Fibroblast of skin of right quadriceps (primary cell): Measurements from ENCODE around the gene ADPRS.

Experiments used
- DNase-seq: peaks from one replicate; pipeline ENCODE4 v3.0.0-alpha.2; 2013

Gene ADPRS, protein sequence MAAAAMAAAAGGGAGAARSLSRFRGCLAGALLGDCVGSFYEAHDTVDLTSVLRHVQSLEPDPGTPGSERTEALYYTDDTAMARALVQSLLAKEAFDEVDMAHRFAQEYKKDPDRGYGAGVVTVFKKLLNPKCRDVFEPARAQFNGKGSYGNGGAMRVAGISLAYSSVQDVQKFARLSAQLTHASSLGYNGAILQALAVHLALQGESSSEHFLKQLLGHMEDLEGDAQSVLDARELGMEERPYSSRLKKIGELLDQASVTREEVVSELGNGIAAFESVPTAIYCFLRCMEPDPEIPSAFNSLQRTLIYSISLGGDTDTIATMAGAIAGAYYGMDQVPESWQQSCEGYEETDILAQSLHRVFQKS

DNA sequence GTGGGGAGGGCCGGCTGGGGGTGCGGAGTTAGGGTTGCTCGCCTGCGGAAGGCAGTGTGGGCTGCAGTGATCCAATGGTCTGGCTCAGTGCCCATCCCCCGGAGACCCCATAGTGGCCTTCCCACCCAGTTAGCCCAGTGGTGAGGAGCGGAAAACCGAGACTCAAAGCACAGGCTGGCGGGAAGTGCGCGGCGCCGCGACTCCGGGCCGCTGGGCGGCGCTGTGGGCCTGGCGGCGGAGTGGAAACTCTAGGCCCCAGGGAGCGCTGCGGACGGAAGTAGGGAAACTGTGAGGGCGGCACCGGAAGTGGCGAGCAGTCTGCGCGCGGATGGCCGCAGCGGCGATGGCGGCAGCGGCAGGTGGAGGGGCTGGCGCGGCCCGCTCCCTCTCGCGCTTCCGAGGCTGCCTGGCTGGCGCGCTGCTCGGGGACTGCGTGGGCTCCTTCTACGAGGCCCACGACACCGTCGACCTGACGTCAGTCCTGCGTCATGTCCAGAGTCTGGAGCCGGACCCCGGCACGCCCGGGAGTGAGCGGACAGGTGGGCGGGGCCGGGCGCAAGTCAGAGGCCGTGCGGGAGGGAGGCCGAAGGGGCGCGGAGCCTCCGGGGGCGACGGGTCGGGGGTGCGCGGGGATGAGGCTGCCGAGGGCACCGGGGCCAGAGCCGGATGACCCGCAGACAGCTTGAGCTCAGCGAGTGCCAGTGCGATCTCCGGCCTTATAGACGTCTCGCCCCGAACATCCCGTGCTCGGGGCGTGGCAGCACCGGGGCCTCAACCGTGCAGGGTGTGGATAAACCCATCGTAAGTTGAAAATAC, at the start of gene ADPRS:
ADPRS (plus strand) TSS at position 316 of the 816 bp plus-strand sequence; CDS start at position 329, 13 bp downstream.
- peak; percentile 87 for DNase-seq

DNA sequence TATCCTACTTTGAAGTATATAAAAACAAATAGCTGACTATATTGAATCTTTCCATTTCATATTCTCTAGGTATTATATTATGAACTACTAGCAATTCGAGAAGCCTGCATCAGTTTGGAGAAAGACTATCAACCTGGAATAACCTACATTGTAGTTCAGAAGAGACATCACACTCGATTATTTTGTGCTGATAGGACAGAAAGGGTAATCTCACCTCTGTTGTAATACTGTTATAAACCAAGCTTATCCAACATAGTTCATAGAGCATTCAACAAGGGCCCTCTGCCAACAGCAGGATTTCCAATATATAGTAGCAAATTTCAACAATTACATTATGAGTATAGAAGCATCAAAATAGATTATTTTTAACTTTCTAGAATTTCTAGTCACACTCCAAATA, 48.5 kb upstream of the ADPRS start:
- no peak for DNase-seq

DNA sequence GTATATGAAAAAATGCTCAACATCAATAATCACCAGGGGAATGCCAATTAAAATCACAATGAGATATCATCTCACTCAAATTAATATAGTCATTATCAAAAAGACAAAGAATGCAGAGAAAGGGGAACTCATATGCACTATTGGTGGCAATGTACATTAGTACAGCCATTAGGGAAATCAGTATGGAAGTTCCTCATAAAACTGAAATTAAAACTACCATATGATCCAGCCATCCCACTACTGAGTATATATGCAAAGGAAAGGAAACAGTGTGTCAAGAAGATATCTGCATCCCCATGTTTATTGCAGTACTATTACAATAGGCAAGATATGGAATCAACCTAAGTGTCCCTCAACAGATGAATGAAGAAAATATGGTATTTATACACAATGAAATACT, 36.9 kb upstream of the ADPRS start:
- DNase-seq, result no peak

DNA sequence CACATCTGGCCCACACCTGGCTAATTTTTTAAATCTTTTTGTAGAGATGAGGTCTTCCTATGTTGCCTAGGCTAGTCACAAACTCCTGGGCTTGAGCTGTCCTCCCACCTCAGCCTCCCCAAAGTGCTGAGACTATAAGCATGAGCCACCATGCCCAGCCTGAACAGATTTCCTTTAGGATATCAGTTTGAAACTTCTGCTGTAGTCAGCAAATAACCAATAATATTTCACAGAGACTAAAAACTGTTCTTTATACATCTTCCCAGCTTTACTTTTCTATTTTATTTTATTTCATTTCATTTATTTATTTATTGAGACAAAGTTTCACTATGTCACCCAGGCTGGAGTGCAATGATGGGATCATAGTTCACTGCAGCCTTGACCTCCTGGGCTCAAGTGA, 34.7 kb upstream of the ADPRS start:
- no peak for DNase-seq

DNA sequence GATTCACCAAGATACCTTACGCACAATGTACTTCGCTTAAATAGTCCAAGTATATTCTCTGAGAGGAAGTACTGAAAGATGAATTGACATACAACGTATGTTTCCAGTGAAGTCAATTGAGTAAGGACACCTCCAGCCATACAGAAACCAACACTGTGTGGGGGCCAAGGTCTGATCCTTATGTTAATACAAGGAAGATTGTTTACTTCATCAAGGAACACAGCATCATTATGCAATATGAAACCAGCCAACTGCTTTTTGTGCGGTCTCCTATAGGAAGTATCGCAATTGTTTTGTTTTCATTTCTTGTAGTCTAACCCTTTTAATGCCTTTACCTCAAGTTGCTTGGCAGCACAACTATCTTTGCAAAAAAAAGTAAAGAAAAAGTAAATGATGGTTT, 33.0 kb upstream of the ADPRS start:
- DNase-seq, result no peak

DNA sequence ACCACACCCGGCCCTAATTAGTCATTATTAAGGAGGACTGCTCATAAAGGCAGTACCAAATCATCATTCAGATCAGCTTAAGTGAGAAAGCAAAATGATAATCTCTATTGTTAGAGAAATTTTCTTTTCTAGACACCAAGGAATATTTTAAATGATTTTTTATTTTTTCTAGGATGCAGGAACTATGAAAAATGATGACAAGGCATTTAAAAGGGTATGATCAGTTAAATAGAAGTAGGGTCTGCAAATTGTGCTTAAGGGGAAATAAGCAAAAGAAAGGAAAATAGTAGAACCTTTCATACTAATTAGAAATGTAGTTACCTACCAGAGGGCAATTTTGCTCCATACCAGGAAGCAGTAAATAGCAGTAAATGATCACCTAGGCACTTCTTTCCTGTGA, 26.4 kb upstream of the ADPRS start:
- no peak for DNase-seq

DNA sequence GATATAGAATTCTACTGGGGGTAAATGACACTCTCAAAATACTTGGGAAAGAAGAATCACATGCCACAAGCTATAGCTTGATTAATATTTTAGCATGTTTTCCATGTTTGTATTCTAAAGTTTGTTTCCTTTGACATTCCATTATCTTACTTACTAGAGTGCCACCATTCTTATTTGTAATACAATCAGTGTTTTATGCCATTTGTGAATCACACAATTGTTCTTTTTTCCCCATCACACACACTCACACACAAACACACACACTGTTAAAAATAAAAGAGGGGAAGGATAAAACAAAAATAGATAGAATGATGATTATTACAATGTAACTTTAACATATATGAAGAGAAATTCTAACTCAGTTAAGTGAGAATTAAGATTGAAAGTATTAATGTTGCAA, 20.8 kb upstream of the ADPRS start:
- no peak for DNase-seq

DNA sequence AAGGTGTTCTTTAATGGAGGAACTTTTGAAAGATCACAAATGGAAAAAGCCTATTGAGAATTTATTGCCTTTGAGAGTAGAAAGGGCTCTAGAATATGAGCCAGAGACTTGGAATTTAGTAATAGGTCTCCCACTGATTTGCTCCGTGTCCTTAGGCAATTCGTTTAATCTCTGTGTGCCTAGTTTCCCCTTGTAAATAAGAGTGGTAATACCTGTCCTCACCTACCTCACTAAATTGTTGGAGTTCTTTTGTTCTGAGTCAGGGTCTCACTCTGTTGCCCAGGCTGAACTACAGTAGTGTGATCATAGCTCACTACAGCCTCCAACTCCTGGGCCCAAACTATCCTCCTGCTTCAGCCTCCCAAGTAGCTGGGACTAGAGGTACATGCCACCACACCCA, 19.8 kb upstream of the ADPRS start:
- DNase-seq, result no peak

DNA sequence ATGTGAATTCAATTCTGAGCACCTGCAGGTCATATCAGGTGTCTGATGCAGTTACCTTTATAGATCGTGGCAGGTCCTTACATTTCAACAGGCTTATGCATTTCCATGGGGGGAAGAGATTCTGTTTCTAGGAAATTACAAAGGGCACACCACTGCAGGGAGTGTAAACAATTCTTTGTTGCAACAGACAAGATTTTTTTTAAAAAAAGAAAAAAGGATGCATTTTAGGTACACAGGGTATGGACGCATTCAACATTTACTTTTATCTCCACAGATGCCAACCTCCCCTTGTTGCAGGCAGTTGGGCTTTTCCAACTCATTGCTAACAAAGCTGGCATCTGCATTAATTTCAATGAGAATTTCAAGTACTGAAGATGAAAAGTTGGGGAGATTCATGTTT, 18.3 kb upstream of the ADPRS start:
- DNase-seq, result no peak

DNA sequence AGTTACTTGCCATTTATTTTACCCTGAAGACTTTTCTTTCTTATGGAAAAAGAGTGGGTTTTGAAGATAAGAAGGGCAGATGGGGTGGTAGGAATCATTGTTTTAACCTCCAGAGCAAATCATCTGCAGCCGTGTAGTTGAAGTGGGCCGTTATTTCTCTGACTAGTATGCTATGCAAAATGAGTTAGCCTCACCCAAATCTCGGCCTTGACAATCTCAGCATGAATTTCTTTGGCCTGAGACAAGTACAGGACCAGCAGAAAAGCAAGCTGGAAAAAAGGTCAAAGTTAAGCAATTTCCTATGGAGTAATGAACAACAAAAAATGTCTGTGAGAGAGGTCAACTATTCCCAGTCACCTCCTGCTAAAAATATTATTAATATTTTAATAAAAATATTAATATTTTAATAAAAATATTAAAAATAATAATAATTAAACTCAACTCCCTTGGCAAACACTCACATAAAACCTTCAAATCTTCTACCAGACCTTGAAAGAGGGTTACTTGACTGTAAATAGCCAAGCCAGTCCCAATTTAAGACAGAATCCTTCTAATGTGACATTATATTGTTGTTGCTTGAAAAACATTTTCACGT, 11.6 kb upstream of the ADPRS start:
- DNase-seq, result no peak

DNA sequence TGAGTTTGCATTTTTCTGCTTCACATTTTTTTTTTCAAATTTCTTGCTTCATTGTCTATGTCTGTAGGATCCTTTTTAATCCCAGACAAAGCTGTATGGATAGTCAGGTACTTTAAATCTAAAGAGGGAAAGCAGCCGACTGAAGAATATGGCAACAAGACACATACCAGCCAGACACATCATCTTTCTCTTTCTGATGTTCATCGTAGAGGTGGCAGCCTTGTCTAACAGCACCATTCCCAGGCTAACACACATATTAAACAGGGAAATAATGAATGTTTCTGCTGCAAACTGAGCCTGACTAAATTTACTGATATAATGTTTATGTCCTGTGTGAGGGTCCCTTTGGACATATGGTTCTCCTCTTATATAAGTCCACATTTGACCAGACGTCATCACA, 8.5 kb upstream of the ADPRS start:
- DNase-seq, result no peak

DNA sequence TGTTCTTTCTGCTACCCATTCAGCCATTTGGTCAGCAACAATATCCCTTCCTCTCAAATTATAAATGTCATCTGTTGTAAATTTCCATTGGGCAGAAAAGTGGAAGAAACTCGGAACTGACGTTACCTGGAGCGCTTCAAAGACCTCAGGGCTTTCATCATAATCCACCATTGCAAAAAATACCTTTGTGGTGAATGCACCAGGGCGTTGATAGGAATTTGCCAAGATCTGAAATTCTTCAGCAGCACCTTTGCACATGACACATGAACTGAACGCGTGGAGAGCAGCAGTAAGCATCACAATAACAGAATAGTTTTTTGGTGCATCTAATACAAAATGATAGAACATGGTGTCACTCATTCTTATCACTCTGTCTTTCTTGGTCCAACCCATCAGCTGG, 7.9 kb upstream of the ADPRS start:
- DNase-seq, result no peak

DNA sequence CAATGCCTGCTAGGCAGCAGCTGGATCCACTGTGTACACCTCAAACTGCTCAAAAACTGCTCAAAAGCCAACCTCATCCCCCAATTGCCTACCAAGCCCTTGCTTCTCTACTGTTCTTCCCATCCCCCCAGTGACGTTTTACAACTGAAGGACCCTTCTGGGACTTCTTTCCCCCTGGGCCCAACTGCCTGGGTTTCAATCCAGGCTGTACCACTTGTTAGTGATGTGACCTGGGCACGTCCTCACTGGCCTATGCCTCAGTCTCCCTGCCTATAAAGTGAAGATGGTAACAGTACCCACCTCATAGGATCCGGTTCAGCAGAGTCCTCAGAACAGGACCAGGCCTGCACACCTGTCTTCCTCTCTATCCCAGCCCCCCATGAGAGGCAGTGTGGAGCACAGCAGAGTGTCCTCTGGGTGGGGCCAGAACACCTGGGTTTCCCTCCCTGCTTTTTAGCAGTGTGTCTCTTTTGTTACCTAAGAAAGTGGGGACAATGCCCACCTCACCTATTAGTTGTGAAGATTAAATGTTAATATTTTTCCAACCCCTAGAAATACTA, 6.7 kb upstream of the ADPRS start:
- DNase-seq, result no peak

DNA sequence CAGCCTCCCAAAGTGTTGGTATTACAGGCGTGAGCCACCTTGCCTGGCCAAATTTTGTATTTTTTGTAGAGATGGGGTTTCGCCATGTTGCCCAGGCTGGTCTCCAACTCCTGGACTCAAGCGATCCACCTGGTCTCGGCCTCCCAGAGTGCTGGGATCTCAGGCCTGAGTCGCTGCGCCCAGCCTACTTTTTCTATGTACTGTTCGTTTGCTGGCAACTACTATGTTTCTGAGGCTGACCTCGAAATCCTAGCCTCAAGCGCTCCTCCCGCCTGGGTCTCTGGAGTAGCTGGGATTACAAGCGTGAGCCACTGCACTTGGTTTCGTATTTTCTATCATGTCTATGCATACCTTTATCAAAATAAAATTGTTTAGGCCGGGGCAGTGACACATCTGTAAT, 5.5 kb upstream of the ADPRS start:
- no peak for DNase-seq

DNA sequence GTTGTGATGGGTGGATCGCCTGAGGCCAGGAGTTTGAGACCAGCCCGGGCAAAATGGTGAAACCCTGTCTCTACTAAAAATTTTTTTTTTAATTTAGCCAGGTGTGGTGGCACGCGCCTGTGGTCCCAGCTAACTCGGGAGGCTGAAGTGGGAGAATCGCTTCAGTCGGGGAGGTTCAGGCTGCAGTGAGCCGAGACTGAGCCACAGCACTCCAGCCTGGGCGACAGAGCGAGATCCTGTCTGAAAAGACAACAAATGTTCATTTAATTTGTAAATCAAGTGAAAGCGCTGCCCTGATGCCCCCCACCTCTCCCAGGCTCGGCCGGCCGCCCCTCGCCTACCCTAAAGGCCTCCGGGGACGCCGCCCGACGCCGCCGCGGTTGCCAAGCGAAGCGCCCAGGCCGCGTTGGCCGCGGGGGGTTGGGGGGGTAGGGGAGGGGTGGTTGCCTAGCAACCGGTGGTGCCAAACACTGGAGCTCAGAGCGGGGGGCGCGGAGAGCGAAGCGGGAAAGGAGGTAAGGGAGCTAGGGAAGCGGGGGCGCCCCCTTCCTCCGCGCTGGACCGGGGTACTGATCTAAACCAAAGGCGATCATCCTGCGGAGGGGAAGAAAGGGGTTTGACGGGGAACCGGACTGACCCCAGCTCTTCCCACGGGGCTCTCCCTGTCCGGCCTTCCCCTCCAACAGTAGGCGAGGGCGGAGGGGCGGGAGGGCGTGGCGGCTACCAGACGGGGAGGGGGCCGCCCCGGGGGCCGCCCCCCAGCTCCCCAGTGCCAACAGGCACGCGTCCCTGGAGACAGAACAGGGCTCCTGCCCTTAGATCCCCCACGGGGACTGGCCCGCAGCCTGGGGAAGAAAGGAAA, 4.8 kb upstream of the ADPRS start, which contains the start of gene TEKT2:
TEKT2 (plus strand) TSS at position 460 of the 862 bp plus-strand sequence. CDS start 828 bp downstream, outside the sequence.
- peak; percentile 53 for DNase-seq

DNA sequence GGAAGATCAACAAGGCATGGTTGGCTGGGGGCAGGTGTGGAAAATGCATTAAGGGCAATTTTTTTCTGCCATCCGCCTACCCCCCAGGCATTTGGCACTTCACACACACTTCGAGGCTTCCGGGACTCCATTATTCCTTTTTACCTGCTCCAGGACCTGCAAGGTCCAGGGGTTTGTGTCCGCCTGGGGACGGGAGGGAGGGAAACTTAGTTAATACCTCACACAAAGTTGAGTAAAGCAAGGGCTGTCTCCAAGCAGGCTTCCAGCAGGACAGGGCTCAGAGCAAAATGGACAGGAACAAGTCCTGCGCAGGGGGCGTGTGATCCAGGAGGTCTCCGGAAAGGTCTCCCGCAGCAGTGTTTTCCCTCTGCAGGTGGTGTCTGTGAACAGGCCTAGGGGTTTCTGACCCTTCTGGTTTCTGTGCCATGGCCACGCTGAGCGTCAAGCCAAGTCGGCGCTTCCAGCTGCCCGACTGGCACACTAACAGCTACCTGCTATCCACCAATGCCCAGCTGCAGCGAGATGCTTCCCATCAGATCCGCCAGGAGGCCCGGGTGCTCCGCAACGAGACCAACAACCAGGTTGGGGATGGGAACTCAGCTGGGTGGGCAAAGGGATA, 4.1 kb upstream of the ADPRS start:
- DNase-seq, result no peak

DNA sequence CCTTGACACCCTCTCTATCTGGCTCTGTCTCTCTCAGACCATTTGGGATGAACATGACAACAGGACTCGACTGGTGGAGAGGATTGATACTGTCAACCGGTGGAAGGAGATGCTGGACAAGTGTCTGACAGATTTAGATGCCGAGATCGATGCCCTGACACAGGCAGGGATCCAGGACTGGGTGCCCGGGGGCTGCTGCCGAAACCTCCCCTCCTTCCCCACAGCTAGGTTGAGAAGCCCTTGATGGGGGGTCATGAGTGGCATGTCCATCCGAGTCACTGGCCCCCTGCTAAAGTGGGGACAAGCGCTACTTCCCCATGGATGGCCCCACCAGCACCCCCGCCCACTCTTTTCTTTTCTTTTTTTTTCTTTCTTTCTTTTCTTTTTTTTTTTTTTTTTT, 3.6 kb upstream of the ADPRS start:
- DNase-seq, result no peak

DNA sequence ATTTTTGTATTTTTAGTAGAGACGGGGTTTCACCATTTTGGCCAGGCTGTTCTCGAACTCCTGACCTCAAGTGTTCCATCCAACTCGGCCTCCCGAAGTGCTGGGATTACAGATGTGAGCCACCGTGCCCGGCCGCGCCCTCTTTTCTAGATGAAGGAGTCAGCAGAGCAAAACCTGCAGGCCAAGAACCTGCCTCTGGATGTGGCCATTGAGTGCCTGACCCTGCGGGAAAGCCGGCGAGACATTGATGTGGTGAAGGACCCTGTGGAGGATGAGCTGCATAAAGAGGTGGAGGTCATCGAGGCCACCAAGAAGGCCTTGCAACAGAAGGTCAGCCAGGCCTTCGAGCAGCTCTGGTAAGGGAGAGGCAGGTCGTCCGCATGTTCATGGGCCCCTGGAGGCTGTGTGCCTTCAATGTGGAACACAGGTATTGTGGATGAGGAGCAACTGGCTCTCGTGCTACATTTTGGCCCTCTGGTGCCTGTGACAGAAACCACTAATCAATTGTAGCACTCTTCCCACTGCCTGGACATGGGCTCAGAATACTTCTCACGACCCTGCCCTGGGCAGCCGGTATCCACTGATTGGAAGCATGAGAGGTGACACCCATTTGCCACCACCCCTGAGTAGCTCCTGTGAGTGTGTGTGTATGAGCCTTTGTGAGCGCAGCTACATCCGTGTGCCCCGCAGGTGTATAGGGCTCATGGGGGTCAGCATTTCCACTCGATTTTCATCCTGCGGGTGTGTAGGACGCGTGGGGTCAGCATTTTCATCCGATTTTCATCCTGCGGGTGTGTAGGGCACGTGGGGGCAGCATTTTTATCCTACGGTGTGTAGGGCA, 2.8 kb upstream of the ADPRS start:
- no peak for DNase-seq

DNA sequence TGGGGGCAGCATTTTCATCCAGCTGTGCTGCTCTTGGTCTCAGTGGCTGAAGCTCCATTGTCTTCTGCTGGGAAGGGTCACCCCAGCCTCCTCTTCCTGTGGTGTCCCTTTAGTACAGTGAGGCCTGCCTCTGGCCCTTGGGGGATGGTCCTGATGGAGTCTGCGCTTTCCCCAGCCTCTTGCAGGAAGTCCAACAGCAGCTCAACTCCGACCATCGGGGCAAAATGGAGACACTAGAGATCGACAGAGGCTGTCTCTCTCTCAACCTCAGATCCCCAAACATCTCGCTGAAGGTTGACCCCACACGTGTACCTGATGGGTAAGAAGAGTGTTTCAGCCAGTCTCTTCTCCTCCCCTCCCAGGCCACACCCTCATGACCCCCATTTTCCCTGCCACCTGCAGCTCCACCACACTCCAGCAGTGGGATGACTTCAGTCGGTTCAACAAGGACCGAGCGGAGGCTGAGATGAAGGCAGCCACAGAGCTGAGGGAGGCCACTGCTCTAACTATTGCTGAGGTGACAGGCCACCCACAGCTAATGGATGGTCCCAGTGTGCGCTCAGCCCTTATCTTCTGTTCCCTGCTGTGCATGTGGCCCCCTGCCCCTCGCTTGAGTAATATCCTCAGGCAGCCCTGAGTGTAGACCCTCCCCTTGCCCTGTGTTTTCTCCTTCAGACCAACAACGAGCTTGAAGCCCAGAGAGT, 2.0 kb upstream of the ADPRS start:
- no peak for DNase-seq
